Subcutaneous abdominal adipose tissue (tissue), 5 donors: Measurements from ENCODE around the gene GARS1.
A peak's percentile ranks its signal among the peaks of the same experiment; 100 is the strongest.

Experiments used
- H3K27ac ChIP-seq: one replicate; pipeline ENCODE4 v1.7.0; 2013; ENCODE audit warnings: low read depth, mild to moderate bottlenecking, inconsistent platforms, low read length, moderate library complexity
- H3K27me3 ChIP-seq, 5 donors: one replicate each; pipeline ENCODE4 v1.7.0; 2013; ENCODE audit warnings: low read length in 5 of 5, inconsistent platforms in 1 of 5; ENCODE audit not compliant: control insufficient read depth in 5 of 5, insufficient read depth in 4 of 5
- H3K36me3 ChIP-seq, 5 donors: one replicate each; pipeline ENCODE4 v1.7.0; 2013; ENCODE audit warnings: low read length in 5 of 5; ENCODE audit not compliant: control insufficient read depth in 5 of 5, insufficient read depth in 5 of 5
- H3K4me1 ChIP-seq, 5 donors: one replicate each; pipeline ENCODE4 v1.7.0; 2013; ENCODE audit warnings: low read length in 5 of 5, mild to moderate bottlenecking in 3 of 5, moderate library complexity in 1 of 5; ENCODE audit not compliant: control insufficient read depth in 5 of 5, insufficient read depth in 5 of 5
- H3K4me3 ChIP-seq, 5 donors: one replicate each; pipeline ENCODE4 v1.7.0; 2013; ENCODE audit warnings: low read length in 5 of 5, low read depth in 1 of 5
- H3K9ac ChIP-seq, 5 donors: one replicate each; pipeline ENCODE4 v1.7.0; 2013; ENCODE audit warnings: low read length in 5 of 5, mild to moderate bottlenecking in 4 of 5, moderate library complexity in 3 of 5
- H3K9me3 ChIP-seq, 5 donors: one replicate each; pipeline ENCODE4 v1.7.0; 2013; ENCODE audit warnings: low read length in 5 of 5; ENCODE audit not compliant: control insufficient read depth in 5 of 5
- donor health status: healthy.
- donor health status: healthy.
- donor health status: healthy.
- donor health status: healthy.
- donor health status: healthy.

The GARS1 gene, protein sequence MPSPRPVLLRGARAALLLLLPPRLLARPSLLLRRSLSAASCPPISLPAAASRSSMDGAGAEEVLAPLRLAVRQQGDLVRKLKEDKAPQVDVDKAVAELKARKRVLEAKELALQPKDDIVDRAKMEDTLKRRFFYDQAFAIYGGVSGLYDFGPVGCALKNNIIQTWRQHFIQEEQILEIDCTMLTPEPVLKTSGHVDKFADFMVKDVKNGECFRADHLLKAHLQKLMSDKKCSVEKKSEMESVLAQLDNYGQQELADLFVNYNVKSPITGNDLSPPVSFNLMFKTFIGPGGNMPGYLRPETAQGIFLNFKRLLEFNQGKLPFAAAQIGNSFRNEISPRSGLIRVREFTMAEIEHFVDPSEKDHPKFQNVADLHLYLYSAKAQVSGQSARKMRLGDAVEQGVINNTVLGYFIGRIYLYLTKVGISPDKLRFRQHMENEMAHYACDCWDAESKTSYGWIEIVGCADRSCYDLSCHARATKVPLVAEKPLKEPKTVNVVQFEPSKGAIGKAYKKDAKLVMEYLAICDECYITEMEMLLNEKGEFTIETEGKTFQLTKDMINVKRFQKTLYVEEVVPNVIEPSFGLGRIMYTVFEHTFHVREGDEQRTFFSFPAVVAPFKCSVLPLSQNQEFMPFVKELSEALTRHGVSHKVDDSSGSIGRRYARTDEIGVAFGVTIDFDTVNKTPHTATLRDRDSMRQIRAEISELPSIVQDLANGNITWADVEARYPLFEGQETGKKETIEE

DNA sequence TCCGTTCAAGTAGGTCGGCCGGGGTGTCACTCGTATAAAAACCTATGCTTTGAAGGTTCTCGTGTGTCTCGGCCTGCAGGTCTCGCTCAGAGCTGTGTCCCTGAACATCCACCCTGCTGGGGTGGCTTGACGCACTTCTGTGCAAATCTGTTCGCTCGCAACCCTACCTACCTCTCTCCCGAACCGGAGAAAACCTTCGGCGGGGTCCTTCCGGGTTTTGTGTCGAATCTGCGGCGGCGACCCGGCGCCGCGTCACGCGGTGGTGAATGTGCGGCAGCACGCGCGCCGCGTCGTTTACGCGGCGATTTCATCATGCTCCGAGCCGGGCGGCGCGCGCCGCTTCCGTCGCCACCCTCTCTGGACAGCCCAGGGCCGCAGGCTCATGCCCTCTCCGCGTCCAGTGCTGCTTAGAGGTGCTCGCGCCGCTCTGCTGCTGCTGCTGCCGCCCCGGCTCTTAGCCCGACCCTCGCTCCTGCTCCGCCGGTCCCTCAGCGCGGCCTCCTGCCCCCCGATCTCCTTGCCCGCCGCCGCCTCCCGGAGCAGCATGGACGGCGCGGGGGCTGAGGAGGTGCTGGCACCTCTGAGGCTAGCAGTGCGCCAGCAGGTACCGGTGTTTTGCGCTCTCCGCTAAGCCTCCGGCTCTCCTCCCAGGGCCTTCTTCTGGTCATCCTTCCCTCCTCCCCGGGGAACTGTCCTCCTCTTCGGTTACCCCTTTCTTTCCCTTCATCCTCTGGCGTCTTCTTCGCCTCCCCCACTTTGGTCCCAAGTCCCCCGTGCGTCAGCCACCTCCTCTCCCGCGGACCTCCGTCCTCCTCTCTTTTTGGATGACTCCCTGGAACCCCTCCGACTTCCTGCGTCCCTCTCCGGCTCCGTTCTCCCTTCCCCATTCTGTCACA, at the start of gene GARS1:
GARS1 (plus strand) TSS at position 339 of the 896 bp plus-strand sequence; CDS start at position 383, 44 bp downstream.
- peaks cover 0 to 41% (median 35%) of the 10 kb centered on the region in 5 donors for H3K4me1 ChIP-seq

DNA sequence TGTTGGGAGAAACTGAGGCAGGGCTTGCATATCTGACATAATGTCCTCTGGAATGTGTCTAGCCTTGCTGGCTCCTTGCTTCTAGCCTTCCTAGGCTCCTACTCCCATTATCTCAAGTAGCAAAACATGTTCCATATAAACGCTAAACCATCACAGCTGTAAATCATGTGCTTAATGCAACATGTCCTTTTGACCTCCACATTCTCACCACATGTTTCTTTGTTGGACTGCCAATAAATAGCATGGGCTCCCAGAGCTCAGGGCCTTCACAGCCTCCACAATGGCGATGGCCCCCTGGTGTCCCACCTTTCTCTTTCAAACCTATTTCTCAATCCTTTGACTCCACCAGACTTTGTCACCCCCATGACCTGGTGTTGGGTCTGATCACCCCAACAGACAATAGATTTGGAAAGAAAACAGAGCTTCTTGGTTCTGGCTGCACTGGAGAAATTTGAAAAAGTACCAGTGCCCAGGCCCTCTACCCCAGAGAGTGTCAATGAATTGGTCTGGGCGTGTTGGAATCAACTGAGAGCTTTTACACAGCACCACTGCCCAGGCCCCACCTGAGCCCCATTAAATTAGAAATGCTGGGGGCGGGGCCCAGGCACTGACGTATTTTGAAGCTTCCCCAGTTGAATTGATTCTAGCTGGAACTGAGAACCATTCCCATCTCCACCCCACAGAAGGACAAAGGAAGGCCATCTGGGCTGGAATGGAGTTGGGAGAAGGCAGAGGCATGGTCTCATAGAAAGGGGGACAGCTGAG, 48.7 kb upstream of the GARS1 start:
- Histone ChIP-seq H3K27me3 (no peaks in the 10 kb centered on the region), H3K36me3 (peaks cover 3 to 22% (median 7%) of the 10 kb centered on the region in 5 donors), H3K4me1 (peaks cover 0 to 11% (median 6%) of the 10 kb centered on the region in 5 donors), H3K27ac (no peak overlapping the region), H3K9me3 (no peaks in the 10 kb centered on the region), H3K9ac (no peak overlapping the region), H3K4me3 (no peak overlapping the region)

More for the DNA sequence above, at the start of gene GARS1:
- no peaks in the 10 kb centered on the region for H3K27me3 ChIP-seq
- peak within 1 kb of the TSS; percentile 89 to 99 (median 95) for H3K9ac ChIP-seq
- H3K27ac ChIP-seq = peak within 1 kb of the TSS; percentile 99
- H3K9me3 ChIP-seq = no peaks in the 10 kb centered on the region
- H3K4me3 ChIP-seq = peak within 1 kb of the TSS; percentile 86 to 99 (median 98)
- H3K36me3 ChIP-seq = peaks cover 0 to 3% (median 1%) of the 10 kb centered on the region in 5 donors

DNA sequence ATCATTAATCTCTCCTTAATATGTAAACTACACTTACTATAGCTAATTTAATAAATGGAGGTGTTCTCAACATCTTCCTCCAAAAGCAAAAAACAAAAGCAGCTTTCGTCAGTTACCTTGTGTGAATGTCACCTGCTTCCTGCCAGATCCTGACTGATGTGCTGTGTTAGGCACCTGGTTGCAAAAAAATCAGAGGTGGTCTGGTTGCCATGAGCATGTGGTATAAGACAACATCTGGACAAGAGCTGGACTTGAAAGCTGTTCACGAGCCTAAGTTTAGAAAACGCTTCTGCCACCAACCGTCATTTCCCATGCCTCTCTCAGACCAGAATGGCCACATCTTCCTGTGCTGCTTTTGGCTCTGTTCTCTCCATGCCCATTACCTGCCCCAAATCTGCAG, 48.1 kb upstream of the GARS1 start:
- Histone ChIP-seq H3K9me3 (no peaks in the 10 kb centered on the region), H3K4me1 (peaks cover 0 to 17% (median 11%) of the 10 kb centered on the region in 5 donors), H3K36me3 (peaks cover 3 to 22% (median 7%) of the 10 kb centered on the region in 5 donors), H3K4me3 (no peak overlapping the region), H3K27me3 (no peaks in the 10 kb centered on the region), H3K27ac (no peak overlapping the region), H3K9ac (no peak overlapping the region)

DNA sequence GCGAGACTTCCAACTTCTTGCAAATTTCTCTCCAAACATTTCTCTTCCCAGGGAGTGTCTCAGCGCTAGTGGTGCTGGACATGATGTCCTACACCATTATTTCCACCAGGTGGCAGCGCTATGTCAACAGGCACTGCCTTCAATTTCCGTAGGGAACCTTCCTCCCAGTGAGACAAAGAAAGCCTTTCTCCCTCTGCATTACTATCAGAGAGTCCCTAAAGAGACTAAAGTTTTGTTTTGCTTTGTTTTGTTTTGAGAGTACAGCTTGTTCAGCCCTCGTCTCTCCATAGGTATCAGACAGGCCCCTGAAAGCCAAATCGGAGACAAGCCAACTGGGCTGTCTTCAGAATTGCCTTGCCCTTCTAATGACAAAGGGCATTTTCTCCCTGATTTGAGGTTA, 45.8 kb upstream of the GARS1 start:
- no peak overlapping the region for H3K27ac ChIP-seq
- no peak overlapping the region for H3K9ac ChIP-seq
- H3K36me3 ChIP-seq = peaks cover 3 to 25% (median 7%) of the 10 kb centered on the region in 5 donors
- no peak overlapping the region for H3K4me3 ChIP-seq
- H3K27me3 ChIP-seq = no peaks in the 10 kb centered on the region
- no peaks in the 10 kb centered on the region for H3K9me3 ChIP-seq
- peaks cover 0 to 15% (median 11%) of the 10 kb centered on the region in 5 donors for H3K4me1 ChIP-seq

DNA sequence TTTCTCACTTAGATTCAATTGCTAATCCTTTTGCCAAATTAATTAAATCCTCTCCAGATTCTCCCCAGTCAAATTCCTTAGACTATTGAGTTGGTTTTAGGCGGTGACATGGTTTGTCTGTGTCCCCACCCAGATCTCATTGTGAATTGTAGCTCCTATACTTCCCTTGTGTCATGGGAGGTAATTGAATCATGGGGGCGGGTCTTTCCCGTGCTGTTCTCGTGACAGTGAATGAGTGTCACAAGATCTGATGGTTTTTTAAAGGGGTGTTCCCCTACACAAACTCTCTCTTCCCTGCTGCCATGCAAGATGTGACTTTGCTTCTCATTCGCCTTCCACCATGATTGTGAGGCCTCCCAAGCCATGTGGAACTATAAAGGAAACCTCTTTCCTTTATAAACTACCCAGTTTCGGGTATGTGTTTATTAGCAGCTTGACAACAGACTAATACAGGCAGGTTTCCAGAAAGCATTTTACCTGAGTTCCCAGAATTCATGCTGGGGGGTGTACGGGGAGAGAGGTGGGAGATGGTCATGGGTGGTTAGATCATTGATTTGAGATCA, 44.7 kb upstream of the GARS1 start:
- Histone ChIP-seq H3K4me1 (peaks cover 0 to 15% (median 11%) of the 10 kb centered on the region in 5 donors), H3K36me3 (peaks cover 0 to 22% (median 13%) of the 10 kb centered on the region in 5 donors), H3K27ac (peak overlapping the region; percentile 9), H3K9ac (no peak overlapping the region), H3K27me3 (no peaks in the 10 kb centered on the region), H3K9me3 (no peaks in the 10 kb centered on the region), H3K4me3 (no peak overlapping the region)

DNA sequence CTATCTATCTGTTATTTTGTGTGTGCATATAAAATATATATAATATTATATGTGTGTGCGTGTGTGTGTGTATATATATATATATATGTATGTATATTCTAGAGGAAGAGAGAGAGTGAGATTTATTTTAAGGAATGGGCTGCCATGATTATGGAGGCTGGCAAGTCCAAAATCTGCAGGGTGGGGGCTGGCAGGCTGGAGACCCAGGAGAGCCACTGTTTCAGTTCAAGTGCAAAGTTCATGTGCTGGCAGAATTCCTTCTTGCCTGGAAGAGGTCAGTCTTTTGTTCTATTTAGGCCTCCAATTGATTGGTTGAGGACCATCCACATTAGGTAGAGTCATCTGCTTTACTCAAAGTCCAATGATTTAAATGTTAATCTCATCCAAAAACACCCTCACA, 42.3 kb upstream of the GARS1 start:
- no peaks in the 10 kb centered on the region for H3K27me3 ChIP-seq
- H3K4me3 ChIP-seq = no peak overlapping the region
- peaks cover 0 to 15% (median 11%) of the 10 kb centered on the region in 5 donors for H3K4me1 ChIP-seq
- no peak overlapping the region for H3K27ac ChIP-seq
- H3K9ac ChIP-seq = no peak overlapping the region
- H3K9me3 ChIP-seq = no peaks in the 10 kb centered on the region
- H3K36me3 ChIP-seq = peaks cover 0 to 16% (median 5%) of the 10 kb centered on the region in 5 donors

DNA sequence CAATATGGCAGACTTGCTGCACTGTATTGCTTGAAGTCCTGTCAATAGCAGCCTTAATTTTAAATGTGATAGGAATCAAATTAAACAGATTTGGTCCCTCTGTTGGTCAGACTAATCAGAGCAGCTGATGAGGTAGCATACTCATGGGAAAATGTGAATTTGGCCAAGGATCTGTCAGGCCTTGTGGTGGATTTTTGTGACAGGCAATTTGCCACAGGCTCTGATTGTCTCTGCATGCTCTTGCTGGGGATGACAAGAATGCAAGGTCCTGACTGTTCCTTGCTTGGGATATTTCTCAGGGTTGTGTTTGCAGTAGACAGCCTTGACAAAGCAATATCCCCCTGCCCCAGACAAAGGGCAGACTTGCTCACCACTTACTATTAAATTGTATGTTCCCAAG, 41.5 kb upstream of the GARS1 start:
- H3K9me3 ChIP-seq = no peaks in the 10 kb centered on the region
- H3K27ac ChIP-seq = no peak overlapping the region
- H3K4me3 ChIP-seq = no peak overlapping the region
- H3K9ac ChIP-seq = no peak overlapping the region
- peaks cover 0 to 15% (median 11%) of the 10 kb centered on the region in 5 donors for H3K4me1 ChIP-seq
- H3K36me3 ChIP-seq = peaks cover 0 to 10% (median 3%) of the 10 kb centered on the region in 5 donors
- H3K27me3 ChIP-seq = no peaks in the 10 kb centered on the region

DNA sequence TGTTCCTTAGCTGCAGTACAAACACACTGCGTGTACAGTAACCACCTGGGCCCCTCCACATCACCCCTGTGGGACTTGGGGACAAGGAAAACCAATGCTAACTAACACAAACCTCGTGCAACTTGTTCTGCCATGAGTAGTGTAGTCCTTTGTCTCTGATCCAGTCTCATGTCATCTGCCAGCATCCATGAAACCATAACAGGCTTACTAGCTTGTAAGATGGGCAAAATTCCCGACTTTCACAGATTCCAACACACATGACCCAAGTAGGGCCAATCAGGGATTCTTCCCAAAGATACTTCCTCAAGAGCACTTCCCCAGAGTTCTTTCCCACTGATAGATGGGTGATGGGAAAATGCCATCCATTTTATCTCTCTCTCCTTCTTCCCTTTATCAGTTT, 41.1 kb upstream of the GARS1 start:
- peaks cover 0 to 15% (median 11%) of the 10 kb centered on the region in 5 donors for H3K4me1 ChIP-seq
- no peaks in the 10 kb centered on the region for H3K9me3 ChIP-seq
- H3K9ac ChIP-seq = no peak overlapping the region
- H3K27ac ChIP-seq = no peak overlapping the region
- H3K27me3 ChIP-seq = no peaks in the 10 kb centered on the region
- H3K4me3 ChIP-seq = no peak overlapping the region
- peaks cover 0 to 10% (median 4%) of the 10 kb centered on the region in 5 donors for H3K36me3 ChIP-seq

DNA sequence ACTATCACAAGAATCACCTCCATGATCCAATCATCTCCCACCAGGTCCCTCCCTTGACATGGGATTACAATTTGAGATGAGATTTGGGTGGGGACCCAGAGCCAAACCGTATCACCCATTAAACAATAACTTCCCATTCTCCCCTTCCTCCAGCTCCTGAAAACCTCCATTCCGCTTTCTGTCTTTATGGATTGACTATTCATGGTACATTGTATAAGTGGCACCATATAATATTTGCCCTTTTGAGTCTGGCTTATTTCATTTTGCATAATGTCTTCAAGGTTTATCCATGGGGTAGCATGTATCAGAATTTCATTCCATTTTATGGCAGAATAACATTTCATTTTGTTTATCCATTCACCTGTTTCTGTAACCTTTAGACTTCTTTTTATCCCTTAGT, 39.2 kb upstream of the GARS1 start:
- peaks cover 0 to 18% (median 7%) of the 10 kb centered on the region in 5 donors for H3K36me3 ChIP-seq
- H3K27me3 ChIP-seq = no peaks in the 10 kb centered on the region
- H3K27ac ChIP-seq = no peak overlapping the region

More for the DNA sequence above, 39.2 kb upstream of the GARS1 start:
- no peaks in the 10 kb centered on the region for H3K9me3 ChIP-seq
- H3K9ac ChIP-seq = no peak overlapping the region
- H3K4me1 ChIP-seq = peaks cover 0 to 17% (median 12%) of the 10 kb centered on the region in 5 donors
- H3K4me3 ChIP-seq = no peak overlapping the region
